ENCODE measurements around the gene ARHGEF19.

The ARHGEF19 gene

GRCh38 chr1:16244650-16245285 is 32.3 kb upstream of the ARHGEF19 start:
- in situ Hi-C loops (cut with MboI; ENCODE audit: low sequenced_read_pairs) = no loop called here

- in situ Hi-C loops (cut with MboI; ENCODE audit: low sequenced_read_pairs) = no loop called here
Measured at GRCh38 chr1:16243936-16244649, 31.6 kb upstream of the ARHGEF19 start.

- in situ Hi-C loops (cut with MboI; ENCODE audit: low sequenced_read_pairs) = no loop called here
Measured at GRCh38 chr1:16243215-16243610, 30.8 kb upstream of the ARHGEF19 start.

GRCh38 chr1:16242556-16243214 is 30.2 kb upstream of the ARHGEF19 start:
- in situ Hi-C loops (cut with MboI; ENCODE audit: low sequenced_read_pairs) = no loop called here

GRCh38 chr1:16241221-16241708 is 28.8 kb upstream of the ARHGEF19 start:
- in situ Hi-C loops (cut with MboI; ENCODE audit: low sequenced_read_pairs) = no loop called here

- in situ Hi-C loops (cut with MboI; ENCODE audit: low sequenced_read_pairs) = no loop called here
Measured at GRCh38 chr1:16239972-16240491, 27.6 kb upstream of the ARHGEF19 start.

GRCh38 chr1:16237343-16237830 is 24.9 kb upstream of the ARHGEF19 start:
- in situ Hi-C loops (cut with MboI; ENCODE audit: low sequenced_read_pairs) = no loop called here

GRCh38 chr1:16236511-16237342 is 24.3 kb upstream of the ARHGEF19 start, which contains the start of gene CPLANE2:
Gene CPLANE2, minus strand, starts transcription at chr1:16237183. Its CDS starts 441 bp downstream, at chr1:16236742.
- in situ Hi-C loops (cut with MboI; ENCODE audit: low sequenced_read_pairs) = no loop called here

GRCh38 chr1:16235944-16236510 is 23.6 kb upstream of the ARHGEF19 start:
- in situ Hi-C loops (cut with MboI; ENCODE audit: low sequenced_read_pairs) = no loop called here

- in situ Hi-C loops (cut with MboI; ENCODE audit: low sequenced_read_pairs) = no loop called here
Measured at GRCh38 chr1:16235347-16235746, 22.9 kb upstream of the ARHGEF19 start.

- in situ Hi-C loops (cut with MboI; ENCODE audit: low sequenced_read_pairs) = no loop called here
Measured at GRCh38 chr1:16233431-16233830, 21.0 kb upstream of the ARHGEF19 start.

- in situ Hi-C loops (cut with MboI; ENCODE audit: low sequenced_read_pairs) = no loop called here
Measured at GRCh38 chr1:16232316-16232710, 19.9 kb upstream of the ARHGEF19 start.

GRCh38 chr1:16231331-16232315 is 19.2 kb upstream of the ARHGEF19 start:
- in situ Hi-C loops (cut with MboI; ENCODE audit: low sequenced_read_pairs) = no loop called here

GRCh38 chr1:16230744-16231143 is 18.3 kb upstream of the ARHGEF19 start:
- in situ Hi-C loops (cut with MboI; ENCODE audit: low sequenced_read_pairs) = no loop called here

GRCh38 chr1:16229976-16230740 is 17.7 kb upstream of the ARHGEF19 start:
- in situ Hi-C loops (cut with MboI; ENCODE audit: low sequenced_read_pairs) = no loop called here

GRCh38 chr1:16226490-16227179 is 14.2 kb upstream of the ARHGEF19 start:
- in situ Hi-C loops (cut with MboI; ENCODE audit: low sequenced_read_pairs) = no loop called here

GRCh38 chr1:16226129-16226489 is 13.7 kb upstream of the ARHGEF19 start:
- in situ Hi-C loops (cut with MboI; ENCODE audit: low sequenced_read_pairs) = no loop called here

GRCh38 chr1:16224472-16224871 is 12.0 kb upstream of the ARHGEF19 start:
- in situ Hi-C loops (cut with MboI; ENCODE audit: low sequenced_read_pairs) = no loop called here
